NCI-H526 treated with DMSO at 0.1 percent for 48 hours (cell line): Measurements from ENCODE around the gene NDUFS2.
"Not testable (repeated sequence)": the region's sequence is repeated elsewhere in the genome, so short reads cannot be mapped to it uniquely, and the experiment has no call there.

Source experiments
- DNase-seq: peaks from one replicate; lab custom pipeline; 2025; lab: John Stamatoyannopoulos, UW

NDUFS2 gene

DNA sequence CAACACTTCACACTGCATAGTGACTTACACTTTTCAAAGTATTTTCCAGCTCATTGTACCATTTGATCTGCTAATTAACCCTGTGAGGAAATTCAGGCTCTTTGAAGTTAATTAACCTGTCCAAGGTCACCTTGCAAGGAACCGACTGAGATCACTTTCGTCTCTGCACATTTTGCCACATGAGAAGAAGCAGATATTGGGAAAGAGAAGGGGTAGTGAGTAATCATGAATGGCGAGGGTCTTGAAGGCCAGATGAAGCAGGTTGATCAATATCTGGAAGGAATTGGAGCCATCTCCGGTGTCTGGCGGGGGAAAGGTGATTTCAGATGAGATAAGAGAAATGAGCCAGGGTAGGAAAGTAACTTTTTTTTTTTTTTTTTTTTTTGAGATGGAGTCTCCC is 17.8 kb downstream of the NDUFS2 start:
- no peak for DNase-seq

DNA sequence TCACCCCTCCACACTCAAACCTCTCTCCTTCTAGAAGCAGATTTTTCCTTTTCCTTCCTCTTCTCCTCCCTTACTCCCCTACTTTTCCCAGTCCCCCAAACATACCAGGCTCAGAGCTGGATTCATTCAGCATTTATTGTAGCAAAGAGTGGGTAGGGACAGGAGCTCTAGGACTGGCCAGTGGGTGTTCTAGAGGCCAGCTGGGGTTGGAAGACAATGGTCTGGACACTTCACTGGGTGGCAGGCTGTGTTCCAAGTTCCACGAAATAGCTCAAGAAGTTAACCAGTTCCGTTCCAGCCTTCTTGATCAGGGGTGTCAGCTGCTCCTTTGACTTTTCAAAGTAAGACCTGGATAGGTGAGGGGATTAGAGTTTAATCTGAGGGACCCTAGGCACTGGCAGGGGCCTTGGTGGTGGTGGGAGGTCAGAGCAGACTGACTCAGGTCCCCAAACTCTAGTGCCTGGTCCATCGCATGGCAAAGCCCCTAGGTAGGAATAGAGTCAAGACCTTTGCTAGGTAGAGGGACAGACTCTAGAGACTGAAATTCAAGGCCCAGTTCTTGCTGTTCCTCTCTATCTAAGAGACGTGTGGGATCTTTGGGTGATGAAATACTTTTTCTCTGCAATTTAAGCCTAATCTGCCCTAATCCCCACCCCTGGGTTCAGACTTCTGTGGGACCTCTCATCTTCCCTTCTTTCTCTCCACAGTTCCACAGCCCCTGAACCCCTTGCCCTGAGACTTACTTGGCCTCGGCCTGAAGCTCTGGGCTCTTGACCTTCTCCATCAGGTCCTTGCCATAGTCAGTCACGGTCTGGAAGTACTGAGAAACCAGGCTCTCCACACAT is 20.2 kb downstream of the NDUFS2 start:
- no peak for DNase-seq

DNA sequence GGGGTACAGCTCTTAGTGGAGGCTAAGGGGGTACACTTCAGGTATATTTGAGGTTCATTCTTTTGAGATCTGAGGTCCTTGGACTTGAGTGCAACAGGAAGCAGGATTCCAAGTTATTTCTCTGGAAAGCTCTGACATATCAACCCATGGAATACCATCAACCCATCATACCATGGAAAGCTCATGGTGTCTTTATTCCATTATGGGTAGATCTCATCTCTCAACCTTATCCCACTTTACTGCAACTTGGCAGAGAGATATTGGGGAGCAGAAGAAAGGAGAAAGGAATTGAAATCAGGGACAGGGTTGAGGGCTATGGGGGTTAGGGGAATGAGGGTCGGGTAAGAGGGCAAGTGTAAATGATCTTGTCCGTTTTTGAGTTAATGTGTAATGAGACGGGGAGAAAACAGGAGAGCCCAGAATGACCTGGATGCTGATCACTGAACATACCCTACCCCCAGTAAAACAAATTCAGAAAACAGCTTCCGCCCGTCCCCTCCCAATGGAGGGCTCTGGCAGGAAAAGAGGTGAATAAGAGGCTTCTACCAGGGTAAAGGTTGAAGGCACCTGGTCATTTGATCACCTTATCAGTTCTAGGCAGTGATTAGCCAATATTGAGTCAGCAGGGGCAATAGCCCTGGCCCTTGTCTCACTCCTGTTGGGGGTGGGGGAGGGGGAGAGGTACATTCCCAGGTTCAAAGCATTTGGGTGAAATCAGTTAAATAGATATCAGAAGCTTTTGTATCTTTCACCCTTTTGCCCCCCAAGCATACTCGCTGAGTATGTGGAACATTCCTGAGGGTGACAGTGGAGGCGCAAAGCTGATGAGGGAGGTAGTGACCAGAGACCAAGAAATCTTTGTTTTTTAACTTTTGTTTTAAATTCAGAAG is 21.9 kb downstream of the NDUFS2 start:
- no peak for DNase-seq

DNA sequence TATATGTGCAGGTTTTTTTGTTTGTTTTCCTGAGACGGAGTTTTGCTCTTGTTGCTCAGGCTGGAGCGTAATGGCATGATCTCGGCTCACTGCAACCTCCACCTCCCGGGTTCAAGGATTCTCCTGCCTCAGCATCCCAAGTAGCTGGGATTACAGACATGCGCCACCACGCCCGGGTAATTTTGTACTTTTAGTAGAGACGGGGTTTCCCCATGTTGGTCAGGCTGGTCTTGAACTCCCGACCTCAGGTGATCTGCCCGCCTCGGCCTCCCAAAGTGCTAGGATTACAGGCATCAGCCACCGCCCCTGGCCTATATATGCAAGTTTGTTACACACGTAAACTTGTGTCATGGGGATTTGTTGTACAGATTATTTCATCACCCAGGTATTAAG is 22.5 kb downstream of the NDUFS2 start:
- not testable (repeated sequence) for DNase-seq

DNA sequence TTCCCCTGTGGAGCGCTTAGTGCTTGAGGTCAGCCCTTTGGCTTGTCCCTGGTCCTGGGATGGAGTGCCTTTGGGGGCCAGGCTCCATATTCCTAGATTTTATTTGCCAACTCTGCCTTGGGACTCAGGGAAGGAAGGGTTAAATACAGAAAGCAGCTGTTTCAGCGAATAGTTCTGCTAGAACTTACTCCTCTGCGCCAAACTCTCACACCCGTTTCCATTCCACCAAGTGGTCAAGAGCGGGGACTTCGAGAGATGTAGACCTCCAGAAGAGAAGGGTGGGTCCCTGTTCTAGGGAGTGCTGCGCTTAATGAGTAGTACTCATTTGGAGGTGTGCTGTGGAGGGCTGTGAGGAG is 23.0 kb downstream of the NDUFS2 start:
- no peak for DNase-seq

DNA sequence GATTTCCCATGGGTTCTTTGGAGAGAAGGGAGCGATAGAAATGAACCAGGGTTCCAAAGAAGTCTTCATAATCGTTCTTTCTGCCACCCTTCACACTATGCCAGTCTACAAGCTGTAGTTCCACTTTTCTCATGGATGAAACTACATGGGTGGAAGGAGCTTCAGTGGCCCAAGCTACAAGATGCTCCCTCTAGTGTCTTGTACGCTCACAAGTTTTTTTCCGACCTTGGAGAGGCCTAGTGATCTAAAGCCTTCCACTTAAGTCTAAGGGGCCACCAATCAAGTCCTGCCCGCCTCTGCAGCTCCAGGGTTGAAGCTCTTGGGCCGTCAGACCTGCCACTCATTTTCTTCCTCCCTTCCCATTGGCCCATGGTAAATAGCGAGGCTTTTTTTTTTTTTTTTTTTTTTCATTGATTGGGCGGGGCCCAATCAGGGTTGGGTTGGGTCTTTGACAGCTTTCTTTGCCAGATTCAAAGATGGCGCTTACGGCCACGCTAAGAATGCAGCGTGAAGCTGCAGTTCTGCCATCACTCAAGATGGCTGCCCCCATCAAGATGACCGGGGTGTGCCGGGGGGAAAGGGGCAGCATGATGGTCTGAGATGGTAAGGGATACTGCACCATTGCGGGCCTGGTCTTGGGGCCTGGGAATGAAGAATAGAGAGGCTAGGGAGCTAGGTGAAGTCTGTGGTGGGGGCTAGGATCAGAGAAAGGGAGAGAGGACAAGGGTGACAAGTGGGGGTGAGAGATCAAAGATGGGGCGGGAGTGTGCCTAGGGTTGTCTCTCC is 23.6 kb downstream of the NDUFS2 start, which contains the start of gene TOMM40L:
TOMM40L (plus strand) TSS at position 527 of the 786 bp plus-strand sequence. CDS start 430 bp downstream, outside the sequence.
- peak; percentile 99 for DNase-seq

DNA sequence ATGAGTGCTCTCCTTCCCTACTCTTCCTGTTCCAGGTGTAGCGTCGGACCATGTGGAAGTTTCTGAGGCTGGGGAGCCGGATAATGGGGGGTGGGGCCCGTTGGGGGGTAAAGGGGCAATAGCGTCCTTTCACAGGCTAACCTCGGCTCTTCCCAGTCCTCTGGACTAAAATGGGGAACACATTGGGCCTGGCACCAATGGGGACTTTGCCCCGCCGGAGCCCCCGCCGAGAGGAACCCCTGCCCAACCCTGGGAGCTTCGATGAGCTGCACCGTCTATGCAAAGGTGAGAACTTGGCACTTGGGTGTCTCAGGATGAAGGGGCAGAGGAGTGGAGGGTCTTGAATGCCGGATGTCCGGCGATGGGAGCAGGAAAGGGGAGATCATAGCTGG is 24.1 kb downstream of the NDUFS2 start:
- DNase-seq: peak; percentile 62

GRCh38 chr1:161226759-161227158 is 24.6 kb downstream of the NDUFS2 start:
- peak; percentile 70 for DNase-seq

DNA sequence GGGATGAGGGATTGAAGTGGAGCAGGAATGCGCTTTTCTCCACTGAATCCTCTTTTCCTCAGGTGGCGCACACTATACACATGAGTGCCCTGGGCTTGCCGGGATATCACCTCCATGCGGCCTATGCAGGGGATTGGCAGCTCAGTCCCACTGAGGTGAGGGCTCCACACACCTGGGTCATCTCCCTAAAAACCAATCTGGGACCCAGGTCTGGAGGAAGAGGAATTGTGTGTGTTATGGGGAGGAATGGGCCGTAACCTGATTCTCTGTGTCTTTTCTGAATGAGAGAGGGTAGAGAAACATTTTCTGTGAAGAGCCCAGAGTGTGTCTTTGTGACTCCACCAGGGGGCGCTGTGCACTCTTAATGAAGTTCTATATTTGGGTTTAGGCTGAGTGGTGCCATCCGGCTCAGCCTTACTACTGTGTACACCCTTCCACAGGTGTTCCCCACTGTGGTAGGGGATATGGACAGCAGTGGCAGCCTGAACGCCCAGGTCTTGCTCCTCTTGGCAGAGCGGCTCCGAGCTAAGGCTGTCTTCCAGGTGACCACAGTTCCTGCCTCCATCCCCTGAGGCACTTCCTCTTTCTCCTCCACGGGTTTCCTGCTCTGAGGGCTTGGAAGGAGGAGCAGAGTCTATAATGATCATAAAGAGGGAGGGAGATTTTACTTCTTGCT is 25.2 kb downstream of the NDUFS2 start:
- peak; percentile 92 for DNase-seq

DNA sequence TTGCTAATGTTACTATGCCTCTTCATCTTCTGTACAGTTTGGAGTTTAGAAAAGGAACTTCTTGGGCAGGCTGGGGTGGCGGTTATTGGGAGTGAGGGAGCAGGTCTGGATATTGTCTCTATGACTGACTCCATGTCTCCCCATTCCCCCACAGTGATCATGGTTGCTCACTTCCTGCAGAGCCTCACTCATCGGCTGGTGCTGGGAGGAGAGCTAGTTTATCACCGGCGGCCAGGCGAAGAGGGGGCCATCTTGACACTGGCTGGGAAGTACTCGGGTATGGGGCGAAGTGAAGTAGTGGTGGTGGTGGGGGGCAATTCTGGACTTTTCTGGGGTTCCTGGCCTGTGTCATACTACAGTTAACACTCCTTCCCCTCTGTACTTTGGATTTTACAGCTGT is 25.9 kb downstream of the NDUFS2 start:
- no peak for DNase-seq

DNA sequence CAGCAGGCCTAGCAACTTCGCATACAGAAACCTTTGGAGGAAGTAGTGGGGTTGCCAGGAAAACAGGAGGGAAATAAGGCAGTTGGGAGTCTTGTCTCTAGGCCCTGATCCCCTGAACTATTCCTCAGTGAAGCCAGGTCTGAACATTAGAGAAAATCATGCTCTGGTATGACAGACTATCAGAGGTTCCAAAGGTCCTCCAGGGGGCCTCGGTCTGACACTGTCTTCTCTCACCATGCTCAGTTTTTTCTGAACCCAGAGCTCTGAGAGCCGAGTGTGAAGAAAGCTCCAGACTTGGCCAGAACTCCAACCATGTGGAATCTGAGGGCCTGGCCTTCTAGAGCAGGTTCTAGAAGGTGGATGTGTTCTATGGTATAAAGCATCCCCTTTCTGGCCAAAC is 27.7 kb downstream of the NDUFS2 start:
- DNase-seq: no peak

- no peak for DNase-seq
These were observed 28.6 kb downstream of the NDUFS2 start for GRCh38 chr1:161230762-161231161.

- DNase-seq: no peak
These were observed 30.9 kb downstream of the NDUFS2 start for GRCh38 chr1:161233102-161233501.

DNA sequence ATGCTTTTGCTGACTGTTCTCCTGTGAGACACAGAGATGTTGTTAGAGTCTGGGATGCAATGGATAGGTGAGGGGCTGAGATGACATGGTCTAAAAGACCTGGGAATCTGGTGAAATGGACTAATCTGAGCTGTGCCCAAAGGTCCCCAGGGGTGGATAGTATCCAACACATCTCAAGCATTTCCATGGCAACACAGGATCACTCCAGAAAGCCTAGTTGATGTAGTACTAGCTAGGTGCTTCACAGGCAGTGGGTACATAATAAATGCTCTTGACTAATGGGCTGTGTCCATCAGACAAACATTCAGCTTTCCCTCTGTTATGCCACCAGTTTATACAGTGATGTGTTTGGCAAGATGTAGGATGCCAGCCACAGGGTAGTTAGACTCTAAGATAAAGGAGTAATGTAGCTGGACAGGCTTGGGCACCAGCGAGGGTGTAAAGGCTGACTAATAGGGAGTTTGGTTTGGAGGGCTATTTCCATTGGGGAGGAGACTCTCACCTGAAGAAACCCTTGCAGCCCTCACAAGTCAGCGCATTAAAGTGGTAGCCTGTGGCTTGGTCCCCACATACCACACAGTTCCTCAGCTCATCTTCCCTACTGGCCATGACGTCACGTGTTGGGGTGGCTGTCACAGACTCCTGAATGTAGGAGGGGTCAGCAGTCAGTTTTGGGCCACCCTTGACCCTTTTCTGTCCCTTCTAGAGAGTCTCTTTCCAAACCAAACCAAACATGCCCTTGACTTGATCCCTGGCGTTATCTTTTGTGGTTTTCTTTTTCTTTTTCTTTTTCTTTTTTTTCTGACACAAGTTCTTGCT is 34.0 kb downstream of the NDUFS2 start:
- no peak for DNase-seq

DNA sequence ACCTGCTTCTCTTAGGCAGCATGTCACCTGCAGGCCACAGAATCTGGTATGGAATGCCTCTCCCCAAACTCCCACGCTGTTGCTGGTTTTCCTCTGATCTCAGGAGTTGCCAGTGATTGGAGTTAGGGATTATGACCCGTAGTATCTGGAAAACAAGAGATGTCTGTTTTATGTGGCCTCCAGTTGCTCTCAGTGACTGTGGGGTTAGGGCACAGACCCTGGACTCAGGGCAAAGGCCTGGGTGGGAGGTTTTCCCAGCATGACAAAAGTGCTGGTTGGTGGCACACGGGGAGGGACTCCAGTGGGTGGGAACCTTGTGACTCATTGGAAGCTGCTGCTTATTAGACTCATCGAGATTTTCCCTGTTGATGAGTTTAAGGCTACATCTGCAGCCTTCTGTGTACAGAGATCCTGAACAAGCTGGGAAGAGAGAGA is 35.9 kb downstream of the NDUFS2 start, which contains the start of gene NR1I3:
NR1I3 (minus strand) TSS at position 165 of the 435 bp plus-strand sequence. CDS start 1,638 bp downstream, outside the sequence.
- DNase-seq: no peak

DNA sequence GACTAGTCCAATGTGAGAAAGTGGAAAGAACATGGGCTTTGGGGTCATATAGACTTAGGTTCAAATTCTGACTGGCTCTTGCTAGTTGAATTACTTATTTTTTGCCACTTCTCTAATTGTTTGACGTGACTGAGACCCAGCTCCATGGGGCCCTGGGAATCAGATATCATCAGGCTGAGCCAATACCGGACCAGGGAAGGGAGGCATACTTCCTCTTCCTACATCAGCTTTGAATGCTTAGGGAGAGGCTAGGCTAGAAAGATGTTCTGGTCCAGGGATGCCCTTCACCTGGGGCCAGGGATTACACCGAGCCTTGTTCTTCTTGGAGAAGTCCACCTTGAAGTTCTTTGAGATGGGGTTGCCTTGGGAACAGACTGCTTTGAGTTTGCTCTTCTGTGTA is 39.5 kb downstream of the NDUFS2 start:
- no peak for DNase-seq

DNA sequence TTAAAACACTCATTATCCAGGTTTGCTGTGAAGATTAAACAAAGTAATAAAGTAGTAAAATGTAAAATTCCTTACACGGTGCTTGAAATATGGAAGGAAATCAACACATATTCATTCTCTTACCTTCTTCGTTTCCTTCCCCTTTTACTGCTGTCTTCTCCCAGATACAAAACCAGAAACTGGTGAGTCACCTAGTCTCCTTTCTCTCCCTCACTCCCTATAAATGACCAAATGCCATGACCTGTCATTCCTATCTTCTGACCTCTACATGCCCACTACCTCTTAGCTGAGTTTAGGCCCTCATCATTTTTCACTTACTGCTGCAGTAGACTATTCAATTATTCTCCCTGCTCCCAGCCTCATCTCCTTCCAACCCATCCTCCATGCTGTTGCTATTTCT is 40.1 kb downstream of the NDUFS2 start:
- no peak for DNase-seq

GRCh38 chr1:161244888-161245287 is 42.7 kb downstream of the NDUFS2 start:
- DNase-seq: no peak

DNA sequence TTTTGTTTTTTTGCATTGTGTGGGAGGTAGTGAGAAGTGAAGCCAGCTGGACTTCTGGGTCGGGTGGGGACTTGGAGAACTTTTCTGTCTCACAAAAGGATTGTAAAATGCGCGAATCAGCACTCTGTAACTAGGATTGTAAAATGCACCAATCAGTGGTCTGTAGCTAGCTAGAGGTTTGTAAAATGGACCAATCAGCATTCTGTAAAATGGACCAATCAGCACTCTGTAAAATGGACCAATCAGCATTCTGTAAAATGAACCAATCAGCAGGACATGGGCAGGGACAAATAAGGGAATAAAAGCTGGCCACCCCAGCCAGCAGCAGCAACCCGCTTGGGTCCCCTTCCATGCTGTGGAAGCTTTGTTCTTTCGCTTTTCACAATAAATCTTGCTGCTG is 47.9 kb downstream of the NDUFS2 start:
- DNase-seq: not testable (repeated sequence)

DNA sequence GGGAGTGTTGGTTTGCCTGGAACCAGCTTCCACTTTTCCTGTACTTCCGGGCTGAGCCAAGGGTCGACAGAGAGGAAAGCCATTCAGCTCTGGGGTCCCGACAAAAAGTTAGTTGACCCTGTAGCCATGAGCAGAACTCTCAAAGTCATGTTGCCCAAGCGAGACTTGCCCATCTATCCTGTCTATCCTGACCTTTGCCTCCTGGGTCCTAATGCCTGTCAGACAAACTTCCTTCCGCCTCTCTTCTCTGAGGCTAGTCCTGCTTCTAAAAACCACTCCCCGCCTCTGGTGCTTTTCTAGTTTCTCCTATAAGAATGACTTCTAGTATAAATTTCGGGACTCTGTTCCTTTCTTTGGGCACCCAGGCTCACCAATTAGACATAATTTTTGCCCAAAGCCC is 48.7 kb downstream of the NDUFS2 start:
- no peak for DNase-seq

DNA sequence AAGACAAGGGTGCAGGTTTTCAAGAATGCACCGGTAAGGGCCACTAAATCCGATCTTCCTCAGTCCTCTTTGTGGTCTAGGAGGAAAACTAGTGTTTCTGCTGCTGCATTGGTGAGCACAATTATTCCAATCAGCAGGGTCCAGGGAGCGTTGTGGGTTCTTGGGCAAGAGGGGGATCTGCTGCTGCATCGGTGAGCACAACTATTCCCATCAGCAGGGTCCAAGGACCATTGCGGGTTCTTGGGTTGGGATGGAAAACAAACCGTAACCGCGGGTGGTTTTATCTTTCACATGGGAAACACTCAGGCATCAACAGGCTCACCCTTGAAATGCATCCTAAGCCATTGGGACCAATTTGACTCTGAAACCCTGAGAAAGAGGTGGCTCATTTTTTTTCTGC is 49.4 kb downstream of the NDUFS2 start:
- no peak for DNase-seq
